Spinal cord (tissue), 10 donors: ENCODE results near the gene PCSK6. TPM values are rescaled to one million over a fixed set of nuclear protein-coding genes. Genes with fewer than 3 reads are reported as not detected.

Experiments used
- DNase-seq, 6 donors: peaks; one replicate each; pipeline versions ENCODE4 v3.0.0 to v3.0.0-alpha.2; 2013 to 2015; ENCODE audit warnings: low spot score in 6 of 6, low read depth in 4 of 6
- H3K27ac ChIP-seq: one replicate; pipeline ENCODE4 v1.5.1; 2013; ENCODE audit warnings: low read depth, low read length, control low read depth
- H3K27me3 ChIP-seq: one replicate; pipeline ENCODE4 v1.6.1; 2013; ENCODE audit warnings: low read length; ENCODE audit not compliant: control insufficient read depth, insufficient read depth
- H3K36me3 ChIP-seq: one replicate; pipeline ENCODE4 v1.6.1; 2013; ENCODE audit warnings: low read length; ENCODE audit not compliant: control insufficient read depth, insufficient read depth
- H3K4me1 ChIP-seq: one replicate; pipeline ENCODE4 v1.6.1; 2013; ENCODE audit warnings: low read length; ENCODE audit not compliant: control insufficient read depth, insufficient read depth
- H3K4me3 ChIP-seq: one replicate; pipeline ENCODE4 v1.5.1; 2013; ENCODE audit warnings: low read depth, low read length, control low read depth
- H3K9me3 ChIP-seq: one replicate; pipeline ENCODE4 v1.6.1; 2013; ENCODE audit warnings: low read length; ENCODE audit not compliant: control insufficient read depth, insufficient read depth
- WGBS: methylation state at CpG from one replicate; pipeline ENCODE4 v1.1.5; 2013; ENCODE audit warnings: missing lambda C conversion rate; ENCODE audit not compliant: insufficient coverage; 5-methylcytosine and 5-hydroxymethylcytosine counted together
- polyA plus RNA-seq, 2 donors: library from polyadenylated mRNA; unstranded; fragments of 120-200 nt; gene quantifications; one replicate each; pipeline ENCODE4 v1.2.1, GENCODE V29; 2013; ENCODE audit not compliant: insufficient read length in 2 of 2
- total RNA-seq, 2 donors: library from RNA; depleted of rRNA in 1 of 2; stranded (reverse); fragments of 120-200 nt in 1 of 2; fragments of >200 nt in 1 of 2; gene quantifications; one replicate each; pipeline versions ENCODE4 v1.2.3 to v1.2.4, GENCODE V29; 2013 to 2014
- donor health status: healthy.

Gene PCSK6
- total and polyA plus RNA-seq, 4 donors, result 8.6 to 14.3 (median 11.7) TPM

GRCh38 chr15:101256757-101257156 lies 232.8 kb downstream of the PCSK6 start:
- H3K27ac ChIP-seq, result no peak overlapping the region
- no peak overlapping the region for H3K4me3 ChIP-seq
- no peak for DNase-seq
- H3K4me1 ChIP-seq, result no peaks in the 10 kb centered on the region
- H3K27me3 ChIP-seq, result no peaks in the 10 kb centered on the region
- no peaks in the 10 kb centered on the region for H3K36me3 ChIP-seq
- no peaks in the 10 kb centered on the region for H3K9me3 ChIP-seq
- WGBS, result 83% methylated on average over 3 of the region's 6 CpGs

GRCh38 chr15:101255615-101256241 lies 233.8 kb downstream of the PCSK6 start:
- peak overlapping the region; percentile 3 for H3K27ac ChIP-seq
- 52% methylated on average over 8 of the region's 8 CpGs for WGBS

GRCh38 chr15:101255051-101255395 lies 234.5 kb downstream of the PCSK6 start:
- no peak overlapping the region for H3K27ac ChIP-seq
- H3K4me3 ChIP-seq, result no peak overlapping the region
- peaks cover 4% of the 10 kb centered on the region for H3K4me1 ChIP-seq
- H3K27me3 ChIP-seq, result no peaks in the 10 kb centered on the region
- DNase-seq, result no peak
- H3K9me3 ChIP-seq, result no peaks in the 10 kb centered on the region
- WGBS, result 83% methylated on average over 2 of the region's 5 CpGs
- H3K36me3 ChIP-seq, result no peaks in the 10 kb centered on the region

More at GRCh38 chr15:101255615-101256241, 233.8 kb downstream of the PCSK6 start:
- DNase-seq, result peak in 2 of 6 donors; percentile 49 to 69
- Histone ChIP-seq H3K27me3 (no peaks in the 10 kb centered on the region), H3K36me3 (no peaks in the 10 kb centered on the region), H3K9me3 (no peaks in the 10 kb centered on the region), H3K4me1 (peaks cover 2% of the 10 kb centered on the region), H3K4me3 (no peak overlapping the region)

- H3K27me3 ChIP-seq, result no peaks in the 10 kb centered on the region
- H3K27ac ChIP-seq, result no peak overlapping the region
- H3K9me3 ChIP-seq, result no peaks in the 10 kb centered on the region
- peaks cover 10% of the 10 kb centered on the region for H3K4me1 ChIP-seq
- H3K4me3 ChIP-seq, result no peak overlapping the region
- H3K36me3 ChIP-seq, result no peaks in the 10 kb centered on the region
- no peak for DNase-seq
- 92% methylated on average over 7 of the region's 11 CpGs for WGBS
Measured at GRCh38 chr15:101254157-101255050, 235.1 kb downstream of the PCSK6 start.

Other genes starting within 250 kb of the PCSK6 start
- 10 to 100 TPM; 36.2 to 67.3 TPM for gene CHSY1, start 237.7 kb downstream of the PCSK6 start, total RNA-seq
- 10 to 100 TPM; 28.2 to 29.1 TPM for gene CHSY1, start 237.7 kb downstream of the PCSK6 start, polyA plus RNA-seq
- gene SELENOS, start 212.2 kb downstream of the PCSK6 start, total RNA-seq, result 10 to 100 TPM; 32.6 to 79.8 TPM
- gene SELENOS, start 212.2 kb downstream of the PCSK6 start, polyA plus RNA-seq, result 10 to 100 TPM; 63.0 to 64.9 TPM
- 10 to 100 TPM; 23.6 to 25.1 TPM for gene SNRPA1, start 194.5 kb downstream of the PCSK6 start, total RNA-seq
- gene SNRPA1, start 194.5 kb downstream of the PCSK6 start, polyA plus RNA-seq, result 10 to 100 TPM; 49.1 to 53.9 TPM
- 10 to 100 TPM; 61.6 to 95.5 TPM for gene TM2D3, start 162.7 kb upstream of the PCSK6 start, total RNA-seq
- 100 to 1,000 TPM; 102 to 124 TPM for gene TM2D3, start 162.7 kb upstream of the PCSK6 start, polyA plus RNA-seq
- 10 to 100 TPM; 26.0 to 38.7 TPM for gene TARS3, start 234.8 kb upstream of the PCSK6 start, total RNA-seq
- gene TARS3, start 234.8 kb upstream of the PCSK6 start, polyA plus RNA-seq, result 10 to 100 TPM; 29.5 to 33.4 TPM